Measurements from ENCODE around the gene PAX3.

Gene PAX3

GRCh38 chr2:222295368-222296062, 3.3 kb downstream of the PAX3 start:
- no peak for DNase-seq

- no peak for DNase-seq
These were observed 3.8 kb downstream of the PAX3 start for GRCh38 chr2:222294996-222295367.

- no peak for DNase-seq
These were observed 4.9 kb downstream of the PAX3 start for GRCh38 chr2:222293660-222294630.

- no peak for DNase-seq
These were observed 6.4 kb downstream of the PAX3 start for GRCh38 chr2:222292149-222293134.

GRCh38 chr2:222291485-222291841, 7.3 kb downstream of the PAX3 start:
- DNase-seq, result no peak

- no peak for DNase-seq
These were observed 7.9 kb downstream of the PAX3 start for GRCh38 chr2:222290736-222291484.

GRCh38 chr2:222290401-222290735, 8.4 kb downstream of the PAX3 start:
- DNase-seq, result no peak

GRCh38 chr2:222289278-222290160, 9.3 kb downstream of the PAX3 start:
- DNase-seq, result no peak

GRCh38 chr2:222288590-222289277, 10.1 kb downstream of the PAX3 start:
- no peak for DNase-seq

- no peak for DNase-seq
These were observed 10.8 kb downstream of the PAX3 start for GRCh38 chr2:222287862-222288479.

GRCh38 chr2:222284466-222284865, 14.3 kb downstream of the PAX3 start:
- DNase-seq, result no peak

- DNase-seq, result no peak
These were observed 15.2 kb downstream of the PAX3 start for GRCh38 chr2:222283634-222284033.

- DNase-seq, result no peak
These were observed 17.3 kb downstream of the PAX3 start for GRCh38 chr2:222281506-222281905.

GRCh38 chr2:222280795-222281194, 18.0 kb downstream of the PAX3 start:
- DNase-seq, result no peak

GRCh38 chr2:222272446-222273015, 26.3 kb downstream of the PAX3 start:
- DNase-seq, result no peak

- no peak for DNase-seq
These were observed 26.9 kb downstream of the PAX3 start for GRCh38 chr2:222271854-222272253.

- DNase-seq, result no peak
These were observed 28.4 kb downstream of the PAX3 start for GRCh38 chr2:222270396-222270795.

- no peak for DNase-seq
These were observed 29.7 kb downstream of the PAX3 start for GRCh38 chr2:222269132-222269531.

- no peak for DNase-seq
These were observed 30.3 kb downstream of the PAX3 start for GRCh38 chr2:222268311-222268990.

All from CD4-positive, alpha-beta T cell treated with Interleukin-15 for 1 hour (primary cell).